ENCODE results near the gene STAM. TPM values are rescaled to one million over a fixed set of nuclear protein-coding genes. Genes with fewer than 3 reads are reported as not detected.

The STAM gene
- total and polyA plus RNA-seq, 10 of the 15 experiments (the other 5 are each of a cell fraction or from before 2014, with no cell fraction given): 8.8 to 15.9 (median 14.4) TPM

DNA sequence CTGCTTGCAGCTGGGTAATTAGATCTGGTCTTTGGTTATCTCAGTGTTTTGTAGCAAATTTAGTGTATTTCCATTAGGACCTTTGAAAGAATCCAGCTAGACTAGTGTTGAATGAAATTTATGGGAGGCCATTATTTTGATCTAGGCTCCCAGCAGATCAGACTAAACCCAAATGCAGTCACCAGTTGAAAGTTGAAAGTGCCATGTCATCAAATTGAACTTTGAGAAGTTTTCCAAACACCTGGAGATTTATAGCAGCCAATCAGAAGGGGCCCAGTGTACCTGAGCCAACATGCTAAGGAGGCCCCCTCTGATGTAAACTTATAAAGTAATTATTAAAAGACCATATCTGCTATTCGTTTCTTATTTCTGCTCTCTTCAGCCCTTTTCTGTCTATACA lies 96.7 kb downstream of the STAM start:
- ChIA-PET SMC1A (ENCODE audit: uncharacterized antibody, unreplicated experiment) (no interaction called here), POLR2A (no interaction called here), RAD21 (ENCODE audit: unreplicated experiment) (interaction anchor here (1.0 kb wide), 1 partner anchor 134 kb away, joined by 4 read pairs; no protein-coding TSS in a partner anchor), CTCF (interaction anchor here (0.6 to 4.9 kb wide), 4 partner anchors 96 to 325 kb away, joined by 3 to 61 read pairs (median 5); no protein-coding TSS in a partner anchor)
- in situ Hi-C loops (cut with MboI) (loop anchor here (5.0 to 25.0 kb wide), 2 partner anchors 133 to 903 kb away; no protein-coding TSS in a partner anchor), intact Hi-C loops (cut with micrococcal nuclease; ENCODE audit: unreplicated experiment) (loop anchor here (5.0 kb wide), 1 partner anchor 893 kb away; no protein-coding TSS in a partner anchor)
- ATAC-seq: no peak
- Histone ChIP-seq H3K4me2 (ENCODE audit: control insufficient read depth, insufficient read depth) (no peak overlapping the region), H3K9me3 (replicated peaks; ENCODE audit: control insufficient read depth, insufficient read depth, low read length) (no peaks in the 10 kb centered on the region), H4K20me1 (ENCODE audit: control insufficient read depth, insufficient read depth) (no peaks in the 10 kb centered on the region; the same call in 1 of the 2 replicates), H3K36me3 (ENCODE audit: control insufficient read depth in 2 of 2, insufficient read depth in 2 of 2, low read length in 1 of 2) (no peaks in the 10 kb centered on the region), H3K4me3 (no peak overlapping the region), H3K27me3 (replicated peaks in 1 of 2; ENCODE audit: control insufficient read depth in 2 of 2, insufficient read depth in 2 of 2, low read length in 1 of 2) (no peaks in the 10 kb centered on the region; a peak in 1 of 4 replicates), H3K79me2 (ENCODE audit: control insufficient read depth, insufficient read depth, low read length) (no peaks in the 10 kb centered on the region), H2AFZ (ENCODE audit: control insufficient read depth, low read depth, low read length) (no peak overlapping the region), H3K27ac (ENCODE audit: control insufficient read depth, insufficient read depth) (no peak overlapping the region), H3K4me1 (ENCODE audit: control insufficient read depth, insufficient read depth, low read length) (no peaks in the 10 kb centered on the region), H3K9ac (ENCODE audit: control insufficient read depth, insufficient read depth, low read length) (no peak overlapping the region)
- TF ChIP-seq GABPA (IDR thresholded peaks at IDR 0.05; ENCODE audit: low read depth): no peak
- TF ChIP-seq MEF2A (IDR thresholded peaks at IDR 0.05; ENCODE audit: insufficient read depth, low read depth, low read length): no peak
- TF ChIP-seq CEBPB (IDR thresholded peaks at IDR 0.05; ENCODE audit: borderline replicate concordance in 1 of 2, low read depth in 2 of 2, low read length in 2 of 2): no peak
- no peak for TF ChIP-seq SUPT20H (IDR thresholded peaks at IDR 0.05; ENCODE audit: borderline replicate concordance, control insufficient read depth, low read depth, low read length)
- TF ChIP-seq YY1 (IDR thresholded peaks at IDR 0.05; ENCODE audit: low read depth, low read length): no peak
- no peak for TF ChIP-seq CREB1 (IDR thresholded peaks at IDR 0.05; ENCODE audit: low read depth)
- TF ChIP-seq USF2 (IDR thresholded peaks at IDR 0.05; ENCODE audit: borderline replicate concordance, low read depth, low read length): no peak
- no peak for TF ChIP-seq ETV6 (conservative IDR thresholded peaks at IDR 0.05 in 1 of 2, IDR thresholded peaks at IDR 0.05 in 1 of 2; ENCODE audit: borderline replicate concordance in 1 of 2, low read depth in 1 of 2)
- no peak for TF ChIP-seq CBX3 (IDR thresholded peaks at IDR 0.05; ENCODE audit: borderline replicate concordance, low read depth)
- TF ChIP-seq PML (IDR thresholded peaks at IDR 0.05; ENCODE audit: low read length): no peak
- TF ChIP-seq RUNX3 (IDR thresholded peaks at IDR 0.05; ENCODE audit: low read length): no peak
- TF ChIP-seq, protein P1, sequence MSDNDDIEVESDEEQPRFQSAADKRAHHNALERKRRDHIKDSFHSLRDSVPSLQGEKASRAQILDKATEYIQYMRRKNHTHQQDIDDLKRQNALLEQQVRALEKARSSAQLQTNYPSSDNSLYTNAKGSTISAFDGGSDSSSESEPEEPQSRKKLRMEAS (IDR thresholded peaks at IDR 0.05; ENCODE audit: low read depth, low read length): no peak
- TF ChIP-seq DPF2 (IDR thresholded peaks at IDR 0.05): no peak
- no peak for TF ChIP-seq ZNF24 (IDR thresholded peaks at IDR 0.05)
- TF ChIP-seq, protein P2, sequence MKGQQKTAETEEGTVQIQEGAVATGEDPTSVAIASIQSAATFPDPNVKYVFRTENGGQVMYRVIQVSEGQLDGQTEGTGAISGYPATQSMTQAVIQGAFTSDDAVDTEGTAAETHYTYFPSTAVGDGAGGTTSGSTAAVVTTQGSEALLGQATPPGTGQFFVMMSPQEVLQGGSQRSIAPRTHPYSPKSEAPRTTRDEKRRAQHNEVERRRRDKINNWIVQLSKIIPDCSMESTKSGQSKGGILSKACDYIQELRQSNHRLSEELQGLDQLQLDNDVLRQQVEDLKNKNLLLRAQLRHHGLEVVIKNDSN (IDR thresholded peaks at IDR 0.05; ENCODE audit: borderline replicate concordance, extremely low read length, insufficient read depth, low read depth, low read length): no peak
- no peak for TF ChIP-seq RB1 (IDR thresholded peaks at IDR 0.05; ENCODE audit: borderline replicate concordance)
- TF ChIP-seq SRF (IDR thresholded peaks at IDR 0.05; ENCODE audit: low read depth in 2 of 2, low read length in 2 of 2): no peak
- TF ChIP-seq KLF5 (IDR thresholded peaks at IDR 0.05; ENCODE audit: partially characterized antibody): no peak
- no peak for TF ChIP-seq POLR2A (IDR thresholded peaks at IDR 0.05; ENCODE audit: low read depth, low read length)
- TF ChIP-seq RCOR1 (conservative IDR thresholded peaks at IDR 0.05; ENCODE audit: low read depth, low read length): no peak
- no TSS peak for BruUV-seq (replicated peaks)
- WGBS (ENCODE audit: insufficient coverage, insufficient replicate concordance, low lambda C conversion rate, missing lambda C conversion rate): 0% methylated on average over 1 of the region's 1 CpG
- FAIRE-seq: no peak
- no peak for DNase-seq (ENCODE audit: low read depth, low spot score)
